Neuronal stem cell (in vitro differentiated cells): ENCODE data around the gene RNF212.

Experiments used
- DNase-seq: peaks from one replicate; pipeline ENCODE4 v3.0.0-alpha.2; 2013; ENCODE audit warnings: low spot score
- H2AFZ ChIP-seq: one replicate; pipeline ENCODE4 v1.6.1; 2013; ENCODE audit warnings: mild to moderate bottlenecking, low read length, inconsistent platforms
- H2AK5ac ChIP-seq: 2 replicates; pipeline ENCODE4 v1.6.1; 2013; ENCODE audit warnings: low read depth, mild to moderate bottlenecking, inconsistent platforms, low read length, moderate library complexity, mixed read lengths
- H2BK120ac ChIP-seq: 2 replicates; pipeline ENCODE4 v1.6.1; 2013; ENCODE audit warnings: low read depth, mild to moderate bottlenecking, inconsistent platforms, low read length, moderate library complexity, mixed read lengths
- H2BK12ac ChIP-seq: one replicate; pipeline ENCODE4 v1.6.1; 2013; ENCODE audit warnings: low read length, inconsistent platforms
- H2BK15ac ChIP-seq: 2 replicates; pipeline ENCODE4 v1.6.1; 2013; ENCODE audit warnings: mild to moderate bottlenecking, low read length, inconsistent platforms, mixed read lengths
- H2BK5ac ChIP-seq: one replicate; pipeline ENCODE4 v1.6.1; 2013; ENCODE audit warnings: inconsistent platforms, mild to moderate bottlenecking, low read length, moderate library complexity
- H3K14ac ChIP-seq: one replicate; pipeline ENCODE4 v1.6.1; 2013; ENCODE audit warnings: low read length, inconsistent platforms
- H3K18ac ChIP-seq: 2 replicates; pipeline ENCODE4 v1.6.1; 2013; ENCODE audit warnings: low read length, inconsistent platforms
- H3K23ac ChIP-seq: 2 replicates; pipeline ENCODE4 v1.6.1; 2013; ENCODE audit warnings: low read depth, mild to moderate bottlenecking, mixed read lengths, low read length, inconsistent platforms; ENCODE audit not compliant: poor library complexity
- H3K27ac ChIP-seq: replicated peaks from 3 replicates; pipeline ENCODE4 v1.5.1; 2013; ENCODE audit warnings: low read length, inconsistent platforms
- H3K27me3 ChIP-seq, 3 experiments: 2 replicates each; pipeline ENCODE4 v1.6.1; 2013; ENCODE audit warnings: low read length in 3 of 3, mild to moderate bottlenecking in 2 of 3, inconsistent platforms in 1 of 3, low read depth in 1 of 3, mixed read lengths in 1 of 3, moderate library complexity in 1 of 3; ENCODE audit not compliant: control insufficient read depth in 3 of 3, insufficient read depth in 3 of 3
- H3K36me3 ChIP-seq, 2 donors: replicated peaks in 1 of 2; 2 replicates each; pipeline ENCODE4 v1.6.1; 2013; ENCODE audit warnings: low read length in 2 of 2; ENCODE audit not compliant: control insufficient read depth in 2 of 2, insufficient read depth in 2 of 2
- H3K4ac ChIP-seq: 2 replicates; pipeline ENCODE4 v1.6.1; 2013; ENCODE audit warnings: inconsistent platforms, mild to moderate bottlenecking, low read length, moderate library complexity
- H3K4me1 ChIP-seq, 2 donors: 1 replicate in 1 of 2; 2 replicates in 1 of 2; pipeline ENCODE4 v1.6.1; 2013; ENCODE audit warnings: low read length in 2 of 2, low read depth in 1 of 2; ENCODE audit not compliant: control insufficient read depth in 2 of 2, insufficient read depth in 1 of 2
- H3K4me2 ChIP-seq: one replicate; pipeline ENCODE4 v1.6.1; 2013; ENCODE audit warnings: mild to moderate bottlenecking, low read length, inconsistent platforms; ENCODE audit not compliant: insufficient read depth, poor library complexity, severe bottlenecking
- H3K4me3 ChIP-seq, 2 donors: 2 replicates each; pipeline ENCODE4 v1.5.1; 2013; ENCODE audit warnings: low read length in 2 of 2, mild to moderate bottlenecking in 2 of 2, inconsistent platforms in 1 of 2, moderate library complexity in 1 of 2
- H3K79me1 ChIP-seq: one replicate; pipeline ENCODE4 v1.6.1; 2013; ENCODE audit warnings: low read depth, mild to moderate bottlenecking, inconsistent platforms, low read length, moderate library complexity
- H3K9ac ChIP-seq: one replicate; pipeline ENCODE4 v1.6.1; 2013; ENCODE audit warnings: mild to moderate bottlenecking, low read depth, low read length, inconsistent platforms; ENCODE audit not compliant: poor library complexity
- H3K9me3 ChIP-seq, 2 donors: replicated peaks in 1 of 2; 2 replicates each; pipeline versions ENCODE3 to v1.6.1; 2013; ENCODE audit warnings: low read length in 2 of 2, mild to moderate bottlenecking in 2 of 2, inconsistent platforms in 1 of 2, low read depth in 1 of 2, mixed read lengths in 1 of 2, moderate library complexity in 1 of 2; ENCODE audit not compliant: control insufficient read depth in 2 of 2, insufficient read depth in 1 of 2
- H4K8ac ChIP-seq: one replicate; pipeline ENCODE4 v1.6.1; 2013; ENCODE audit warnings: low read depth, mild to moderate bottlenecking, inconsistent platforms, low read length, moderate library complexity
- H4K91ac ChIP-seq: one replicate; pipeline ENCODE4 v1.6.1; 2013; ENCODE audit warnings: low read length, low read depth, mild to moderate bottlenecking, inconsistent platforms; ENCODE audit not compliant: poor library complexity
- WGBS, 2 donors: extraction: QIAGEN DNeasy Blood & Tissue Kit; methylation state at CpG; one replicate each; pipeline ENCODE4 v1.1.7; 2013; ENCODE audit warnings: missing lambda C conversion rate in 2 of 2, mixed read lengths in 1 of 2; ENCODE audit not compliant: insufficient read length in 2 of 2, insufficient replicate concordance in 1 of 2; ENCODE audit errors: extremely low coverage in 2 of 2; 5-methylcytosine and 5-hydroxymethylcytosine counted together

RNF212 gene

DNA sequence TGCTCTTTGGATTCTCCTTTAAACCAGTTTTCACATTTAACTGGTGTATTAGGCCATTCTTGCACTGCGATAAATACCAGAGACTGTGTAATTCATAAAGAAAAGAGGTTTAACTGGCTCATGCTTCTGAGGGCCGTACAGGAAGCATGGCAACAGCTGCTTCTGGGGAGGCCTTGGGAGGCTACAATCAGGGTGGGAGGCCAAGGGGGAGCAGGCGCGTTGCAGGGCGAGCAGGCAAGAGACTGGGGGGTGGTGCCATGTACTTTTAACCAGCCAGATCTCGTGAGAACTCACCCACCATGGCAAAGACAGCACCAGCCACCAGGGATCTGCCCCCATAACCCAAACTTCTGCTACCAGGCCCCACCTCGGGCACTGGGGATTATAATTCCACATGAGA lies 38.1 kb downstream of the RNF212 start:
- Histone ChIP-seq H2BK12ac (no peak overlapping the region), H4K8ac (no peak overlapping the region), H2BK5ac (no peak overlapping the region), H3K9ac (no peak overlapping the region), H2AK5ac (no peak overlapping the region), H2AFZ (no peak overlapping the region), H3K4me3 (no peak overlapping the region), H3K36me3 (no peaks in the 10 kb centered on the region), H4K91ac (no peak overlapping the region), H3K4ac (no peak overlapping the region), H3K27me3 (peaks cover 0 to 21% (median 0%) of the 10 kb centered on the region in 3 experiments), H3K23ac (no peak overlapping the region), H3K14ac (no peak overlapping the region), H3K27ac (no peak overlapping the region), H3K9me3 (peaks cover 2 to 4% of the 10 kb centered on the region in 2 donors), H2BK15ac (no peak overlapping the region), H2BK120ac (no peak overlapping the region), H3K4me2 (no peak overlapping the region), H3K79me1 (no peaks in the 10 kb centered on the region), H3K18ac (no peak overlapping the region), H3K4me1 (no peaks in the 10 kb centered on the region)
- WGBS, 2 donors: no CpG with 5 or more reads among the region's 7 CpGs
- DNase-seq: no peak

DNA sequence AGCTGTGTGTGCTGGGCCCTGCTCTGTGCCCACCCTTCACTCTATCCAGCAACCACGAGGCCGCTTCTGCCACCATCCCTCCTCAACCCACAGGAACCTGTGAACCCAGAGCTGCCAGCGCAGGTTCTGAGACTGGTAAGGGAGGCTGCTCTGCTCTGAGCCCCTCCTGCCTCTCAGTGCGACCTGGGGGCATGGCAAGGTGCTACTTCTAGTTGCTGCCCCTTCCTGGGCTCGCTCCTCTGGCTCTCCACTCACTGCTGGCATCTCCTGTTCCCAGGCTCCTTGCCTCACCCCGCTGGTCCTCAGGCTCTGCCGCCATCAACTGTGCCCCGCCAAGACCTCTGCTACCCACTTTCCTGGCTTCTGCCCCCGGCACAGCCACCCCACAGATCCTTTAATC lies 39.3 kb downstream of the RNF212 start:
- Histone ChIP-seq H3K79me1 (no peaks in the 10 kb centered on the region), H2AFZ (no peak overlapping the region), H2BK120ac (no peak overlapping the region), H3K4ac (no peak overlapping the region), H4K91ac (no peak overlapping the region), H2BK15ac (peak overlapping the region; percentile 21), H3K4me1 (no peaks in the 10 kb centered on the region), H3K27ac (no peak overlapping the region), H4K8ac (no peak overlapping the region), H3K4me2 (no peak overlapping the region), H3K23ac (peak overlapping the region; percentile 56), H2AK5ac (peak overlapping the region; percentile 30), H3K9ac (peak overlapping the region; percentile 8), H3K4me3 (no peak overlapping the region), H3K9me3 (peaks cover 2 to 4% of the 10 kb centered on the region in 2 donors), H3K36me3 (no peaks in the 10 kb centered on the region), H3K18ac (peak overlapping the region; percentile 23), H3K14ac (no peak overlapping the region), H2BK5ac (no peak overlapping the region), H2BK12ac (no peak overlapping the region), H3K27me3 (peaks cover 0 to 21% (median 0%) of the 10 kb centered on the region in 3 experiments)
- no peak for DNase-seq
- WGBS, 2 donors: no CpG with 5 or more reads among the region's 9 CpGs

DNA sequence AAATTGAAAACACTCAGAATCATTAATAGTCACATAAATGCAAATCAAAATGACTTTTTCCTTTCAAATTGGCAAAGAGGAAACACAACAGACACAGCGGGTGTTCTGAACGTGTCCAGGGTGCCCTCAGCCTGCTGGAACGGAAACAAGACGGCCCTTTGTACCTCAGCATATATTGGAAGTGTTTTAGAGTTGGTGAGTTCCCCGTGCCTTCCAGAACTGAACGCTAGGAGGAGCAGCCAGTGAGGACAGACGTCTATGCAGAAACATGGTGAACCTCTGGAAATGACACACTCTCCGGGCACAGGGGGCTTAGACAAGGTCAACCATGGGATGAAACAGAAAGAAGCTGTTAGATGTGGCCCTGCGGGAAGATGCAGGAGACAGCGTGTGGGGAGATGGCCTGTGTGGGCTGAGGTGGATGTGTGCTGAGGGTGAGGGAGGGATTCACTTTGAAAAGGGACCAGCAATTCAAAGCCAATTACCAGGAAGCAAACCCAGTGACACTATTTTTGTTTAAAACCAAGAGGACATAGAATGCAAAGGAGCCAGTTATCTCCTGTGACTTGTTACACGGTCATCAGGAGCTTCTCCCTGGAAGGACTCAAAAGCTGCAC lies 40.4 kb downstream of the RNF212 start:
- WGBS, 2 donors: no CpG with 5 or more reads among the region's 11 CpGs
- peak; percentile 27 for DNase-seq
- peaks cover 2 to 4% of the 10 kb centered on the region in 2 donors for H3K9me3 ChIP-seq

DNA sequence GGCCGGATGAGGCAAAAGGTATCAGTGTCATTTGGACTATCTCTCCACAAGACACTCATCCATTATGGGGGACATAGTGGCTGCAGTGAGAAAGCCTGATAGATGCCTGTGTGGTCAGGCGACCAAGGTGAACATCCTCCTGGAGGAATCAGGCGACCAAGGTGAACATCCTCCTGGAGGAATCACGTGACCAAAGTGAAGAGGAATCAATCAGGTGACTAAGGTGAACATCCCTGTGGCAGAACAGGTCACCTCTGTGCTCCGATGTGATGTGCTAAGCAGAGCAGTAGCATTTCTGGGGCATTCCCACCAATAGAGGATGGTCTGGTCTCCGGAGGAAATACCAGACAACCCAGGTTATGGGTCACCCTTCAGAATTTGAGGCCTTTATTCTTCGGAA lies 44.0 kb downstream of the RNF212 start:
- Histone ChIP-seq H3K18ac (no peak overlapping the region), H3K4ac (no peak overlapping the region), H4K91ac (no peak overlapping the region), H3K79me1 (no peaks in the 10 kb centered on the region), H3K4me3 (no peak overlapping the region), H3K36me3 (no peaks in the 10 kb centered on the region), H4K8ac (no peak overlapping the region), H3K4me2 (no peak overlapping the region), H3K4me1 (no peaks in the 10 kb centered on the region), H2BK5ac (no peak overlapping the region), H2AK5ac (no peak overlapping the region), H2BK12ac (no peak overlapping the region), H3K14ac (no peak overlapping the region), H2BK15ac (no peak overlapping the region), H3K9me3 (peaks cover 2 to 3% of the 10 kb centered on the region in 2 donors), H2AFZ (no peak overlapping the region), H3K27ac (no peak overlapping the region), H3K27me3 (peaks cover 0 to 13% (median 0%) of the 10 kb centered on the region in 3 experiments), H3K9ac (no peak overlapping the region), H3K23ac (no peak overlapping the region), H2BK120ac (no peak overlapping the region)
- WGBS, 2 donors: no CpG with 5 or more reads among the region's 7 CpGs
- no peak for DNase-seq

More for the DNA sequence above, 40.4 kb downstream of the RNF212 start:
- Histone ChIP-seq H3K9ac (no peak overlapping the region), H3K4ac (no peak overlapping the region), H3K4me3 (no peak overlapping the region), H3K36me3 (no peaks in the 10 kb centered on the region), H3K4me1 (no peaks in the 10 kb centered on the region), H3K27me3 (peaks cover 0 to 21% (median 0%) of the 10 kb centered on the region in 3 experiments), H2BK12ac (no peak overlapping the region), H3K18ac (no peak overlapping the region), H4K91ac (no peak overlapping the region), H3K23ac (no peak overlapping the region), H2AFZ (peak overlapping the region; percentile 8), H2AK5ac (no peak overlapping the region), H2BK120ac (no peak overlapping the region), H4K8ac (no peak overlapping the region), H2BK5ac (no peak overlapping the region), H3K79me1 (no peaks in the 10 kb centered on the region), H3K27ac (no peak overlapping the region), H3K14ac (no peak overlapping the region), H2BK15ac (no peak overlapping the region), H3K4me2 (no peak overlapping the region)
